ENCODE data around the gene PGBD4.

GRCh38 chr15:34070003-34070402, 31.9 kb upstream of the PGBD4 start:
- TF ChIP-seq CTCF (IDR thresholded peaks at IDR 0.05) = no peak
- TF ChIP-seq POLR2A (IDR thresholded peaks at IDR 0.05) = no peak

Measured in sigmoid colon (tissue), 3 donors.